ENCODE results near the gene P3H4. TPM values are rescaled to one million over a fixed set of nuclear protein-coding genes. Genes with fewer than 3 reads are reported as not detected.

P3H4 gene
- polyA plus RNA-seq, 2 of the 4 experiments (the other 2 are of a cell fraction): 36.0 to 52.8 TPM

- 88% methylated on average over 14 of the region's 14 CpGs for WGBS (ENCODE audit: missing lambda C conversion rate)
- H3K27ac ChIP-seq: no peak overlapping the region
- no peak for FAIRE-seq
- ChIA-PET CTCF (interaction anchor here (0.9 to 1.0 kb wide), 2 partner anchors 9 to 73 kb away, joined by 3 to 4 read pairs; no protein-coding TSS in a partner anchor), POLR2A (no interaction called here)
- ATAC-seq: peak in 1 of 2 experiments; percentile 3; a peak in 1 of 6 replicates
- H3K4me1 ChIP-seq: no peaks in the 10 kb centered on the region
- no peak overlapping the region for H3K4me2 ChIP-seq
- no peak overlapping the region for H3K4me3 ChIP-seq
- no peak for DNase-seq (ENCODE audit: low read depth in 1 of 2, low spot score in 1 of 2)
- no peaks in the 10 kb centered on the region for H3K9me3 ChIP-seq
- no peak for TF ChIP-seq JUNB (IDR thresholded peaks at IDR 0.05)
- no peak for TF ChIP-seq REST (IDR thresholded peaks at IDR 0.05)
These were observed 10.0 kb upstream of the P3H4 start for GRCh38 chr17:41821776-41822175.

GRCh38 chr17:41818024-41818423, 6.3 kb upstream of the P3H4 start:
- no peak overlapping the region for H3K27ac ChIP-seq
- TF ChIP-seq KDM1A (IDR thresholded peaks at IDR 0.05; ENCODE audit: low read depth) (no peak), FOSL2 (IDR thresholded peaks at IDR 0.05) (no peak), FOSL2 (CRISPR knock-in tag; IDR thresholded peaks at IDR 0.05) (no peak), ZSCAN20 (CRISPR knock-in tag; IDR thresholded peaks at IDR 0.05) (no peak), BHLHE40 (IDR thresholded peaks at IDR 0.05; ENCODE audit: low read depth, low read length) (no peak), RARB (CRISPR knock-in tag; IDR thresholded peaks at IDR 0.05) (no peak), ZFP36 (IDR thresholded peaks at IDR 0.05; ENCODE audit: borderline replicate concordance, partially characterized antibody) (no peak), PHF8 (IDR thresholded peaks at IDR 0.05; ENCODE audit: borderline replicate concordance, low read depth) (no peak), EHMT2 (IDR thresholded peaks at IDR 0.05; ENCODE audit: low read depth) (no peak), FOSB (CRISPR knock-in tag; IDR thresholded peaks at IDR 0.05) (no peak), NPAS2 (CRISPR knock-in tag; IDR thresholded peaks at IDR 0.05; ENCODE audit: borderline replicate concordance) (no peak), HMGXB4 (CRISPR knock-in tag; IDR thresholded peaks at IDR 0.05; ENCODE audit: borderline replicate concordance) (no peak), HES2 (IDR thresholded peaks at IDR 0.05) (no peak)
- FAIRE-seq (no peak), ATAC-seq (no peak), DNase-seq (ENCODE audit: low read depth in 1 of 2, low spot score in 1 of 2) (no peak)
- no peaks in the 10 kb centered on the region for H3K9me3 ChIP-seq
- ChIA-PET CTCF (interaction anchor here (0.9 kb wide), 1 partner anchor 80 kb away, joined by 3 read pairs; no protein-coding TSS in a partner anchor), POLR2A (no interaction called here)
- no peak overlapping the region for H3K4me2 ChIP-seq
- 95% methylated on average over 19 of the region's 20 CpGs for WGBS (ENCODE audit: missing lambda C conversion rate)
- H3K4me1 ChIP-seq: peaks cover 13% of the 10 kb centered on the region
- no peak overlapping the region for H3K4me3 ChIP-seq

GRCh38 chr17:41816637-41817320, 5.0 kb upstream of the P3H4 start:
- ATAC-seq: no peak
- H3K27ac ChIP-seq: no peak overlapping the region
- no peak for DNase-seq (ENCODE audit: low read depth in 1 of 2, low spot score in 1 of 2)
- no peak overlapping the region for H3K4me3 ChIP-seq
- 95% methylated on average over 21 of the region's 23 CpGs for WGBS (ENCODE audit: missing lambda C conversion rate)
- no peak overlapping the region for H3K4me2 ChIP-seq
- FAIRE-seq: no peak
- H3K4me1 ChIP-seq: peaks cover 13% of the 10 kb centered on the region
- POLR2A ChIA-PET: no interaction called here
- CTCF ChIA-PET: interaction anchor here (1.1 to 2.4 kb wide), 4 partner anchors 12 to 79 kb away, joined by 3 to 10 read pairs (median 4); no protein-coding TSS in a partner anchor
- no peaks in the 10 kb centered on the region for H3K9me3 ChIP-seq
- no peak for TF ChIP-seq EHF (CRISPR knock-in tag; IDR thresholded peaks at IDR 0.05)
- no peak for TF ChIP-seq KDM1A (IDR thresholded peaks at IDR 0.05; ENCODE audit: low read depth)
- no peak for TF ChIP-seq GATA3 (IDR thresholded peaks at IDR 0.05; ENCODE audit: borderline replicate concordance)
- TF ChIP-seq PBX3 (IDR thresholded peaks at IDR 0.05): no peak
- no peak for TF ChIP-seq NFE2L2 (conservative IDR thresholded peaks at IDR 0.05; ENCODE audit: low read length)
- TF ChIP-seq PHF8 (IDR thresholded peaks at IDR 0.05; ENCODE audit: borderline replicate concordance, low read depth): no peak
- TF ChIP-seq BHLHE40 (IDR thresholded peaks at IDR 0.05; ENCODE audit: low read depth, low read length): no peak
- no peak for TF ChIP-seq HDAC2 (IDR thresholded peaks at IDR 0.05)
- no peak for TF ChIP-seq FOXS1 (CRISPR knock-in tag; IDR thresholded peaks at IDR 0.05)
- TF ChIP-seq TFCP2L1 (CRISPR knock-in tag; IDR thresholded peaks at IDR 0.05): no peak
- TF ChIP-seq MAX (IDR thresholded peaks at IDR 0.05): no peak
- TF ChIP-seq ZSCAN20 (CRISPR knock-in tag; IDR thresholded peaks at IDR 0.05): no peak
- TF ChIP-seq POLR2A (IDR thresholded peaks at IDR 0.05; ENCODE audit: low read length): no peak
- no peak for TF ChIP-seq HOXB13 (CRISPR knock-in tag; IDR thresholded peaks at IDR 0.05; ENCODE audit: low read depth)

All from A549 (cell line).